A549 (cell line): Measurements from ENCODE around the gene NSRP1.

Source experiments
- EP300 ChIP-seq, 2 experiments: fragments of >200 bp; sonication (Bioruptor Twin); formaldehyde crosslinking; IDR thresholded peaks; 2 replicates in 1 of 2; 3 replicates in 1 of 2; pipeline ENCODE4 v1.6.1; 2016 to 2017
- TF ChIP-seq, protein P1 (sequence below): fragments of >200 bp; sonication (Bioruptor Twin); formaldehyde crosslinking; IDR thresholded peaks from 3 replicates; pipeline ENCODE4 v1.5.1; 2016

DNA sequence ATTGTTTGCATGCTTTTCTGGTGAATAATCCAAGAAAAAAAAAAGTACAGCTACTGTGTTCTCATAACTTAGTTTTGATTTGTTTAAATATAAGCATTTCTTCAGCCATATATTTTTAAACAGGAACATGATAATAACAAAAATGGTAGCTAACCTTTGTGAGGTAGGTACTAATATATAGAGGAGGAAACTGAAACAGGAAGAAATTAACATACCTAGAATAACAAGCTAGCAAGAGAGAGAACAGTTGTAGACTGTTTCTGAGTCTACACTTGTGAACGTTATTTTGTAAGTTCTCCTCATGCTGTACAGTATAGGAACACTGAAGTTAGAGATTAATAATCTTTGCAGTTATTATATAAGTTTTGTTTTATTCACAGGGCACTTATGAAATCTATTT, 49.3 kb downstream of the NSRP1 start:
- TF ChIP-seq, protein P1, sequence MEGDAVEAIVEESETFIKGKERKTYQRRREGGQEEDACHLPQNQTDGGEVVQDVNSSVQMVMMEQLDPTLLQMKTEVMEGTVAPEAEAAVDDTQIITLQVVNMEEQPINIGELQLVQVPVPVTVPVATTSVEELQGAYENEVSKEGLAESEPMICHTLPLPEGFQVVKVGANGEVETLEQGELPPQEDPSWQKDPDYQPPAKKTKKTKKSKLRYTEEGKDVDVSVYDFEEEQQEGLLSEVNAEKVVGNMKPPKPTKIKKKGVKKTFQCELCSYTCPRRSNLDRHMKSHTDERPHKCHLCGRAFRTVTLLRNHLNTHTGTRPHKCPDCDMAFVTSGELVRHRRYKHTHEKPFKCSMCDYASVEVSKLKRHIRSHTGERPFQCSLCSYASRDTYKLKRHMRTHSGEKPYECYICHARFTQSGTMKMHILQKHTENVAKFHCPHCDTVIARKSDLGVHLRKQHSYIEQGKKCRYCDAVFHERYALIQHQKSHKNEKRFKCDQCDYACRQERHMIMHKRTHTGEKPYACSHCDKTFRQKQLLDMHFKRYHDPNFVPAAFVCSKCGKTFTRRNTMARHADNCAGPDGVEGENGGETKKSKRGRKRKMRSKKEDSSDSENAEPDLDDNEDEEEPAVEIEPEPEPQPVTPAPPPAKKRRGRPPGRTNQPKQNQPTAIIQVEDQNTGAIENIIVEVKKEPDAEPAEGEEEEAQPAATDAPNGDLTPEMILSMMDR, result no peak
- TF ChIP-seq EP300 (IDR thresholded peaks at IDR 0.05), result no peak
